HEK293T (cell line): ENCODE data around the gene LGALS12.

Experiments used
- ARNT ChIP-seq: fragments of 450-650 bp; IDR thresholded peaks from 2 replicates; pipeline ENCODE4 v1.6.1; 2017; ENCODE audit warnings: mild to moderate bottlenecking
- ELF4 ChIP-seq: fragments of 450-650 bp; IDR thresholded peaks from 2 replicates; pipeline ENCODE4 v1.6.1; 2017; ENCODE audit warnings: antibody characterized with exemption
- HDGF ChIP-seq: fragments of 450-650 bp; IDR thresholded peaks from 2 replicates; pipeline ENCODE4 v1.6.1; 2017; ENCODE audit warnings: antibody characterized with exemption, borderline replicate concordance
- SP1 ChIP-seq: fragments of 450-650 bp; IDR thresholded peaks from 2 replicates; pipeline ENCODE4 v1.6.1; 2017
- SUZ12 ChIP-seq: fragments of 450-650 bp; IDR thresholded peaks from 2 replicates; pipeline ENCODE4 v1.6.1; 2016; ENCODE audit warnings: mild to moderate bottlenecking
- TARDBP ChIP-seq: fragments of 450-650 bp; IDR thresholded peaks from 2 replicates; pipeline ENCODE4 v1.6.1; 2016

- TF ChIP-seq SUZ12, result no peak
- TF ChIP-seq SP1, result no peak
- no peak for TF ChIP-seq TARDBP
- TF ChIP-seq ELF4, result no peak
- no peak for TF ChIP-seq HDGF
- TF ChIP-seq ARNT, result no peak
Observed at GRCh38 chr11:63504054-63504453, 1.8 kb upstream of the LGALS12 start.
